Measurements from ENCODE around the gene HS3ST5.

- TF ChIP-seq POLR2A (IDR thresholded peaks at IDR 0.05; ENCODE audit: low read depth, low read length), result no peak
- TF ChIP-seq, protein P1, sequence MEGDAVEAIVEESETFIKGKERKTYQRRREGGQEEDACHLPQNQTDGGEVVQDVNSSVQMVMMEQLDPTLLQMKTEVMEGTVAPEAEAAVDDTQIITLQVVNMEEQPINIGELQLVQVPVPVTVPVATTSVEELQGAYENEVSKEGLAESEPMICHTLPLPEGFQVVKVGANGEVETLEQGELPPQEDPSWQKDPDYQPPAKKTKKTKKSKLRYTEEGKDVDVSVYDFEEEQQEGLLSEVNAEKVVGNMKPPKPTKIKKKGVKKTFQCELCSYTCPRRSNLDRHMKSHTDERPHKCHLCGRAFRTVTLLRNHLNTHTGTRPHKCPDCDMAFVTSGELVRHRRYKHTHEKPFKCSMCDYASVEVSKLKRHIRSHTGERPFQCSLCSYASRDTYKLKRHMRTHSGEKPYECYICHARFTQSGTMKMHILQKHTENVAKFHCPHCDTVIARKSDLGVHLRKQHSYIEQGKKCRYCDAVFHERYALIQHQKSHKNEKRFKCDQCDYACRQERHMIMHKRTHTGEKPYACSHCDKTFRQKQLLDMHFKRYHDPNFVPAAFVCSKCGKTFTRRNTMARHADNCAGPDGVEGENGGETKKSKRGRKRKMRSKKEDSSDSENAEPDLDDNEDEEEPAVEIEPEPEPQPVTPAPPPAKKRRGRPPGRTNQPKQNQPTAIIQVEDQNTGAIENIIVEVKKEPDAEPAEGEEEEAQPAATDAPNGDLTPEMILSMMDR (IDR thresholded peaks at IDR 0.05; ENCODE audit: extremely low read depth in 1 of 2, insufficient read depth in 1 of 2, low read depth in 1 of 2, low read length in 2 of 2), result no peak
- no peak for TF ChIP-seq POLR2AphosphoS5 (IDR thresholded peaks at IDR 0.05; ENCODE audit: insufficient read depth, low read depth, low read length)
- TF ChIP-seq MYC (IDR thresholded peaks at IDR 0.05; ENCODE audit: low read depth, low read length), result no peak
- no peak for TF ChIP-seq GATA2 (IDR thresholded peaks at IDR 0.05; ENCODE audit: insufficient read depth, insufficient read length, low read depth, low read length)
- TF ChIP-seq JUN (IDR thresholded peaks at IDR 0.05; ENCODE audit: borderline replicate concordance, insufficient read depth, insufficient read length, low read depth), result no peak
- no peak for TF ChIP-seq FOS (IDR thresholded peaks at IDR 0.05; ENCODE audit: borderline replicate concordance, insufficient read depth, low read length)
- TF ChIP-seq, protein P2, sequence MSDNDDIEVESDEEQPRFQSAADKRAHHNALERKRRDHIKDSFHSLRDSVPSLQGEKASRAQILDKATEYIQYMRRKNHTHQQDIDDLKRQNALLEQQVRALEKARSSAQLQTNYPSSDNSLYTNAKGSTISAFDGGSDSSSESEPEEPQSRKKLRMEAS (IDR thresholded peaks at IDR 0.05; ENCODE audit: insufficient read depth, insufficient read length), result no peak
- no peak for TF ChIP-seq EZH2 (IDR thresholded peaks at IDR 0.05; ENCODE audit: borderline replicate concordance, low read depth, low read length, severe bottlenecking)
Observed at GRCh38 chr6:114290864-114291263, 52.0 kb downstream of the HS3ST5 start.
